Esophagus muscularis mucosa (tissue), 4 donors: ENCODE results near the gene CLNK. TPM values are rescaled to one million over a fixed set of nuclear protein-coding genes. Genes with fewer than 3 reads are reported as not detected.

Experiments used
- DNase-seq: peaks from one replicate; pipeline ENCODE4 v3.0.0-alpha.2; 2017; ENCODE audit errors: extremely low spot score
- H3K27ac ChIP-seq, 4 donors: fragments of 200-600 bp; sonication (generic); replicated peaks in 1 of 4; 1 replicate in 3 of 4; 2 replicates in 1 of 4; pipeline ENCODE4 v1.5.1; 2016 to 2019; ENCODE audit warnings: mild to moderate bottlenecking in 1 of 4
- H3K27me3 ChIP-seq, 4 donors: fragments of 200-600 bp; sonication (generic); one replicate each; pipeline versions ENCODE4 v1.5.1 to v1.6.0; 2016 to 2019
- H3K36me3 ChIP-seq, 4 donors: fragments of 200-600 bp; sonication (generic); one replicate each; pipeline ENCODE4 v1.5.1; 2016 to 2019
- H3K4me1 ChIP-seq, 4 donors: fragments of 200-600 bp; sonication (generic); one replicate each; pipeline ENCODE4 v1.5.1; 2016 to 2019
- H3K4me3 ChIP-seq, 4 donors: fragments of 200-600 bp; sonication (generic); 1 replicate in 2 of 4; 2 replicates in 2 of 4; pipeline ENCODE4 v1.5.1; 2016 to 2019; ENCODE audit warnings: mild to moderate bottlenecking in 4 of 4, moderate library complexity in 1 of 4
- H3K9me3 ChIP-seq, 4 donors: fragments of 200-600 bp; sonication (generic); 1 replicate in 3 of 4; 2 replicates in 1 of 4; pipeline ENCODE4 v1.5.1; 2016 to 2019
- EP300 ChIP-seq: sonication (generic); formaldehyde crosslinking; IDR thresholded peaks from one replicate; pipeline ENCODE4 v1.6.1; 2017; ENCODE audit warnings: antibody characterized with exemption
- POLR2A ChIP-seq: fragments of 450-650 bp; IDR thresholded peaks from one replicate; pipeline ENCODE4 v1.6.1; 2017; ENCODE audit warnings: antibody characterized with exemption, moderate library complexity, mild to moderate bottlenecking, low read depth
- POLR2AphosphoS5 ChIP-seq, 2 donors: sonication (generic); formaldehyde crosslinking; IDR thresholded peaks; one replicate each; pipeline ENCODE4 v1.6.1; 2017; ENCODE audit warnings: antibody characterized with exemption in 2 of 2
- WGBS: methylation state at CpG from one replicate; pipeline ENCODE4 v1.1.5; 2018; 5-methylcytosine and 5-hydroxymethylcytosine counted together
- intact Hi-C: fragments of 100-400 bp; cut with DNase I; formaldehyde crosslinking; loops from one replicate; pipeline ENCODE4 v1.15.1; 2023
- total RNA-seq, 4 donors: library from RNA; depleted of rRNA; stranded (reverse); fragments of >200 nt; gene quantifications; one replicate each; pipeline versions ENCODE4 v1.1.0 to v1.2.1, GENCODE V29; 2016
- TF ChIP-seq, protein P1 (sequence below), 3 experiments: fragments of 200-600 bp in 2 of 3; fragments of 450-650 bp in 1 of 3; sonication (generic) in 2 of 3; IDR thresholded peaks; one replicate each; pipeline ENCODE4 v1.5.1; 2017 to 2019; ENCODE audit warnings: antibody characterized with exemption in 3 of 3, mild to moderate bottlenecking in 2 of 3, moderate library complexity in 1 of 3

CLNK gene
- total RNA-seq, 4 donors from 2014 or later: not detected

DNA sequence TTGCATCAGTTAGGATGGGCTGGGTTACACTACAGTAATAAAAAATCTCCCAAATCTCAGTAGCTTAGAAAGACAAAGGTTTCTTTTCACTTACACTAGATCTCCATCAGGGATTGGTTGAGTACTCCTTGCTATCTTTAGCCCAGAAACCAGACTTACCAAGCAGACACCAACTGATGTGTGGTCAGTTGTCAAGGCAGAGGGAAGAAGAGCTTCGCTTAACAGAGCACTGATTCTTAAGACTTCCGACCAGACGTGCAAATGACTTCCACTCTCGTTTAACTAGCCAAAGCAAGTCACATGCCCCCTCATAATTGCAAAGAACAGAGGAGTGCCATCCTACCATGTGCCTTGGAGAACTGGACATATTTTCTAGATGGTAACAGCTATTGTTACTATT lies 221.7 kb downstream of the CLNK start:
- H3K27me3 ChIP-seq: peaks cover 0 to 53% (median 8%) of the 10 kb centered on the region in 4 donors
- no peaks in the 10 kb centered on the region for H3K36me3 ChIP-seq
- no peaks in the 10 kb centered on the region for H3K9me3 ChIP-seq
- H3K4me3 ChIP-seq: no peak overlapping the region
- H3K4me1 ChIP-seq: peaks cover 10 to 16% (median 15%) of the 10 kb centered on the region in 4 donors
- H3K27ac ChIP-seq: no peak overlapping the region
- DNase-seq: no peak
- TF ChIP-seq POLR2AphosphoS5 (IDR thresholded peaks at IDR 0.05) (no peak), POLR2A (no peak), EP300 (no peak)
- TF ChIP-seq, protein P1, sequence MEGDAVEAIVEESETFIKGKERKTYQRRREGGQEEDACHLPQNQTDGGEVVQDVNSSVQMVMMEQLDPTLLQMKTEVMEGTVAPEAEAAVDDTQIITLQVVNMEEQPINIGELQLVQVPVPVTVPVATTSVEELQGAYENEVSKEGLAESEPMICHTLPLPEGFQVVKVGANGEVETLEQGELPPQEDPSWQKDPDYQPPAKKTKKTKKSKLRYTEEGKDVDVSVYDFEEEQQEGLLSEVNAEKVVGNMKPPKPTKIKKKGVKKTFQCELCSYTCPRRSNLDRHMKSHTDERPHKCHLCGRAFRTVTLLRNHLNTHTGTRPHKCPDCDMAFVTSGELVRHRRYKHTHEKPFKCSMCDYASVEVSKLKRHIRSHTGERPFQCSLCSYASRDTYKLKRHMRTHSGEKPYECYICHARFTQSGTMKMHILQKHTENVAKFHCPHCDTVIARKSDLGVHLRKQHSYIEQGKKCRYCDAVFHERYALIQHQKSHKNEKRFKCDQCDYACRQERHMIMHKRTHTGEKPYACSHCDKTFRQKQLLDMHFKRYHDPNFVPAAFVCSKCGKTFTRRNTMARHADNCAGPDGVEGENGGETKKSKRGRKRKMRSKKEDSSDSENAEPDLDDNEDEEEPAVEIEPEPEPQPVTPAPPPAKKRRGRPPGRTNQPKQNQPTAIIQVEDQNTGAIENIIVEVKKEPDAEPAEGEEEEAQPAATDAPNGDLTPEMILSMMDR (IDR thresholded peaks at IDR 0.05): no peak
- intact Hi-C loops: no loop called here
- WGBS: 79% methylated on average over 4 of the region's 4 CpGs

DNA sequence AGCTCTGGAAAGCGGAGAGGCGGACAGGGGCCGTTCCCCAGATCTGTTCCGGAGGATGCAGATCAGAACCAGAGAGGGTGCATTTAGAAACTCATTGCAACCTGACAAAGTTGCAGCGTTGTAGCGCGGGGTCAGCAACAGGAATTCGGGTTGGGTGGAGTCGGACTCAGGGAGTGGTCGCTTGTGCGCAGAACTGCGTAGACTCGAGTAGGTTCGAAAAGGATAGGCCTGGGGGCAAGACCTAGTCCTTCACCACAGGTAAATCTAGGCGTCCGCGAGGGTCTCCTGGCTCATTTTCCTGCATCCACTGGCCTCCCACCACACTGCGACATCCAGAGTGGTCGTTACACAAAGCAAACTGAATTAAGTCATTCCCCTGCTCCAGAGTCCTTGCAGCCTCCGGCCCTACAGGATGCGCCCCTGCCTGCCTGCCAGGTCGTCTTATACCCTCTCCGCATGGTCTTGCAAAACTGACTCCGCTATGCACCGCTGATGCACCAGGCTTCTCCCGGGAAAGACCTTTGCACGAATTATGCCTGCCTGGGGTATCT lies 222.6 kb downstream of the CLNK start:
- intact Hi-C loops: no loop called here
- no peak for DNase-seq
- Histone ChIP-seq H3K4me1 (peaks cover 15 to 23% (median 20%) of the 10 kb centered on the region in 4 donors), H3K27me3 (peaks cover 0 to 53% (median 8%) of the 10 kb centered on the region in 4 donors), H3K9me3 (no peaks in the 10 kb centered on the region), H3K36me3 (no peaks in the 10 kb centered on the region), H3K27ac (no peak overlapping the region), H3K4me3 (peak overlapping the region; percentile 31 to 52 (median 40))
- 49% methylated on average over 24 of the region's 27 CpGs for WGBS
- TF ChIP-seq, protein P1 (IDR thresholded peaks at IDR 0.05): no peak
- TF ChIP-seq EP300: no peak
- TF ChIP-seq POLR2A: no peak
- TF ChIP-seq POLR2AphosphoS5 (IDR thresholded peaks at IDR 0.05): no peak

DNA sequence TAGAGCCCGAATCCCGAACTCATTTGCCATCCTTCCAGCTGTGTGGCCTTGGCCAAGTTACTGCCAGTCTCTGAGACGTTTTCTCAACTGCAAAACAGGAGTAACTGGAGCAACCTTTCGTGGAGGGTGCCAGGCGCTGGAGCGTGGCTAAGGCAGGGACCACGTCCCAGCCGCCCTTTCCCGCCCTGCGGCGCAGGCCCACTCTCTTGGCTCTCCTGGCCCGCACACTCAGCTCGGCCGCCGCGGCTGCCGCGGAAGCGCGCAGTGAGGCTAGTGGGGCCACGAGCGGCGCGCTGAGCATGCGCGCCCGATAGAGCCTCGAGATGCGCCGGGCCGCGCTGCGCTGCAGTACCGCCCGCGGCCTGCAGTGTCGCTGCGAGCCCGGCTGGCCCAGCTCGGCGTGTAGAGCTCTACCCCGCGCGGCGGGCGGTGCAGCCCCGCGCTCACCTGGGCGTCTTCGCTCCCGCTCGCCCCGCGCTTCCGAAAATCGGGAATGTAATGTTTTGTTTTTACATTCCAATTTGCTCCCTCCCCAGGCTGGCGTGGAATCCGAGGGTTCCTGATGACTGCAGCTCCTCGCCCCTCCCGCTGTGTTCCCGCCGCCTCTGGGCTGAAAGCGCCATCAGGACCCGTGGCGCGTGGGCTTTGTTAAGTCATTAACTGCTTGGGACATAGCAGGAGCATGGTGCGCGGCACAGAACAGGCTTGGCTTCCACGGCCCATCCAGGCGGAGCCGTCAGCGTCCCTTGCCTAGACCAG lies 223.3 kb downstream of the CLNK start:
- Histone ChIP-seq H3K27ac (no peak overlapping the region), H3K36me3 (no peaks in the 10 kb centered on the region), H3K27me3 (peaks cover 0 to 53% (median 8%) of the 10 kb centered on the region in 4 donors), H3K4me1 (peaks cover 15 to 28% (median 24%) of the 10 kb centered on the region in 4 donors), H3K9me3 (no peaks in the 10 kb centered on the region), H3K4me3 (peak overlapping the region; percentile 31 to 52 (median 40))
- DNase-seq: no peak
- intact Hi-C loops: no loop called here
- TF ChIP-seq EP300: no peak
- TF ChIP-seq, protein P1 (IDR thresholded peaks at IDR 0.05): peak in 2 of 3 experiments; percentile 83 to 90
- no peak for TF ChIP-seq POLR2A
- peak in 1 of 2 donors; percentile 35 for TF ChIP-seq POLR2AphosphoS5 (IDR thresholded peaks at IDR 0.05)
- 7% methylated on average over 50 of the region's 72 CpGs for WGBS

DNA sequence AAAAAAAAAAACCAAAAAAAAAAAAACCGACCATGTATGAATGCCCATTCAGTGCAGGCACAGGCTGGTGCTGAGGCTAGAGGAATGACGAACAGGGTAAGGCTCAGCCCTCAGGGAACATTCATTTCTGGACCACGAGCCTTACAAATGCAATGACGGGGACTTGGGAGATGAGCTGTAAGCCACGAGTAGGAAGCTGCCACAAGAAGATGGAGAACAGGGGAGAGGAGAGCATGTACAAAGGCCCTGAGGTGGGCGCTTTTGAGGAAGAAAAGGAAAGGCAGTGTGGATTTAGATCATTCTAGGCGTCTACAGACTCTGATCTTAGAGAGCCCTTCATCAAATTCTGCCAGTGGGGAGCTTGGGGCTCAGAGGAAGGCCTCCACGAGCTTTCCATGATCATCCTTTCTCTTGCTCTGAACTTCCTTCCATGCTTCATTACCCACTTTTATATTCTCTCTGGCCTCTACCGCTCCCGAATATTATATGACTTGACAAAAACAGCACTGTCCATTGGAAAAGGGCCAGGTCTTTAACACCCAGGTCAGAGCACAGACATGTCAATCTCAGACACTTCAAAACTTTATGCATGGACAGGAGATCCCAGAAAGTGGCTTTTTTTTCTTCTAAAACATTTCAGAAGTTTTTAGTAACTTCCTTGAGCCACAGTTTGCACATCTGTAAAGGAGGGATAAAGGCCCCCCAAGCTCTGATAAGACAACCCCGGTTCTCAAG lies 224.1 kb downstream of the CLNK start:
- TF ChIP-seq POLR2A (no peak), POLR2AphosphoS5 (IDR thresholded peaks at IDR 0.05) (no peak), EP300 (no peak)
- TF ChIP-seq, protein P1 (IDR thresholded peaks at IDR 0.05): no peak

More for the DNA sequence above, 224.1 kb downstream of the CLNK start:
- DNase-seq: no peak
- intact Hi-C loops: no loop called here
- H3K27ac ChIP-seq: no peak overlapping the region
- peaks cover 0 to 53% (median 8%) of the 10 kb centered on the region in 4 donors for H3K27me3 ChIP-seq
- H3K36me3 ChIP-seq: no peaks in the 10 kb centered on the region
- no peaks in the 10 kb centered on the region for H3K9me3 ChIP-seq
- 82% methylated on average over 11 of the region's 11 CpGs for WGBS
- H3K4me1 ChIP-seq: peaks cover 15 to 33% (median 28%) of the 10 kb centered on the region in 4 donors
- H3K4me3 ChIP-seq: no peak overlapping the region
